Erythroblast (primary cell): ENCODE results near the gene SAP30.
A peak's percentile ranks its signal among the peaks of the same experiment; 100 is the strongest.

Experiments
- DNase-seq, 2 experiments: peaks; one replicate each; lab custom pipeline; 2025; lab: John Stamatoyannopoulos, UW
- GATA1 ChIP-seq: IDR thresholded peaks from 2 replicates; pipeline ENCODE4 v1.6.1; 2011; ENCODE audit warnings: low read depth, mild to moderate bottlenecking, control low read depth, low read length, moderate library complexity
- POLR2A ChIP-seq: IDR thresholded peaks from 2 replicates; pipeline ENCODE4 v1.6.1; 2011; ENCODE audit warnings: mild to moderate bottlenecking, low read length

Gene SAP30

GRCh38 chr4:173415092-173415491 lies 44.3 kb downstream of the SAP30 start:
- no peak for DNase-seq
- TF ChIP-seq GATA1 (no peak), POLR2A (no peak)

GRCh38 chr4:173415885-173416653 lies 45.3 kb downstream of the SAP30 start:
- peak in 1 of 2 experiments; percentile 14 for DNase-seq
- TF ChIP-seq POLR2A, result no peak
- TF ChIP-seq GATA1, result no peak

- TF ChIP-seq GATA1, result no peak
- no peak for TF ChIP-seq POLR2A
- DNase-seq, result no peak
These were observed 47.1 kb downstream of the SAP30 start for GRCh38 chr4:173417833-173418232.

- TF ChIP-seq POLR2A, result no peak
- no peak for TF ChIP-seq GATA1
- no peak for DNase-seq
These were observed 47.9 kb downstream of the SAP30 start for GRCh38 chr4:173418639-173419038.

GRCh38 chr4:173420324-173420752 lies 49.6 kb downstream of the SAP30 start:
- TF ChIP-seq POLR2A (no peak), GATA1 (no peak)

GRCh38 chr4:173420801-173421200 lies 50.0 kb downstream of the SAP30 start:
- peak; percentile 21 to 24 for DNase-seq
- TF ChIP-seq POLR2A, result no peak
- no peak for TF ChIP-seq GATA1

More at GRCh38 chr4:173420324-173420752, 49.6 kb downstream of the SAP30 start:
- DNase-seq, result peak; percentile 36 to 46

GRCh38 chr4:173424899-173425805 lies 54.4 kb downstream of the SAP30 start:
- no peak for TF ChIP-seq GATA1
- TF ChIP-seq POLR2A, result no peak
- DNase-seq, result no peak

- no peak for DNase-seq
- no peak for TF ChIP-seq POLR2A
- no peak for TF ChIP-seq GATA1
These were observed 55.3 kb downstream of the SAP30 start for GRCh38 chr4:173426064-173426463.
